ENCODE data around the gene PHF21A.

The PHF21A gene

DNA sequence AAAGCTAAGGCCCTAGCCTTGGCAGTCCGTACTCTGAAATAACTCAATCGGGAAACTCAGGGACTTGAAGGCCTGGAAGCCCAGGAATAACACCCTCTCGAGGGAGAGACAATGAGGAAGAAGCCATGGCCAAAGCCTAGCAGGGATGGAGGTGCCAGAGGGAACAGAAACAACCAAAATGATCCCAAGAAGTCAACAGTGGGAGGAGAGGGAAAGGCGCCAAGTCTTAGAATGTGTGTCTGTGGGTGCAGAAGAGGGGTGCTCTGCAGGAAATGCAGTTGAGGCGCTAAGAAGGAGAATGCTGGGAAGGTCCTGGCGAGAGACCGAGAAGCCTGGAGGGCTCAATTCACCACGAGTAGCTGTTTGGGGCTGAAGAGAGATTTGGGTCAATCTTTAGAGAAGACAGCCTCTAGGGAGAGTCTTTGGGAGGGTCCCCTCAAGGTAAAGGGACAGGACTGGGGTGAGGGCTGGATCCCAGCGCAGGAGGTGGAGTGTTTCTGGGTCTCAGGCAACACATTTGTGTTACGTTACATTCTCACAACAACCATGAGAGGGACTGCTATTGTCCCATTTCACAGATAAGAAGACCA is 236.6 kb downstream of the PHF21A start:
- no peak for DNase-seq (ENCODE audit: low read depth)
